ENCODE measurements around the gene SERTAD2. TPM values are rescaled to one million over a fixed set of nuclear protein-coding genes. Genes with fewer than 3 reads are reported as not detected.
A peak's percentile ranks its signal among the peaks of the same experiment; 100 is the strongest.

SERTAD2 gene
- total and polyA plus RNA-seq, 2 donors (not counting 3 experiments of a cell fraction or from before 2014, with no cell fraction given): 5.5 to 11.2 TPM

DNA sequence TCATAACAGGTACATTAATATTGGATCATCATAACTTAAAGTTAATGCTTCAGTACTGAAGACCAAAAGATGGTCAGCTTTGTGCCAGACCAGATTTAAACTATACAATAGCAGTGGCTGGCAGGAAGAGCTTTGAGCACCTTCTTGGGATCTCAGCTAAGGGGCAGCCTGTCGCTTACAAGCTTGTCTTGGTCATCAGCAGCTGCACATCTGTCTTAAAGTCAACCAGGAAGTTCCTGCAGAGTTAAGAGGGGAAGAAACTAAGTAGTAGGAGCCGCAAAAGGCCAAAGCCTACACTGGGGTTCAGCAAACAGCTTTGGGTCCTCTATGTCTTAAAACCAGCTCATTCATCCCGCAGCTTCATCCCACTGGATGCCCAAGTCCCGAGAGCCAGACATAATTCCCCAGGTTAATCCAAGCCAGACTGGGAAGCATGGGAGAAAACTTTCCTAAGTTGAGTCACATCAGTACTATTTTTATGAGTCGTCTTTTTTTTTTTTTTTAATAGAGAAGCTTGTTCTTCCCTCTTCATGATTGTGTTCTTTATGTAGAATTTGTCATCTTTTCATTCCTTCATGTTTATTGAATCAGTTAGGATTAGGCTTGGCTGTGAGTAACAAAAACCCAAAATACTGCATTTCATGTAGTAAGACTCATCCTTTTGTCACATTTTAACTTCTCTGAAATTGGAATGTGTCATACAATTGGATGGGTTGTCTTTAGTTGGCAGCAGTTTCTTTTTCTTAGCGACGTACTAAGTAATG, 59.3 kb downstream of the SERTAD2 start:
- H3K79me2 ChIP-seq (ENCODE audit: control insufficient read depth, insufficient read depth, low read length): no peaks in the 10 kb centered on the region
- intact Hi-C loops (cut with micrococcal nuclease) (no loop called here), dilution Hi-C loops (cut with MboI; ENCODE audit: extremely low pct_ligation_motif_present, low sequenced_read_pairs) (no loop called here)
- H3K4me1 ChIP-seq (ENCODE audit: control insufficient read depth, extremely low read depth, insufficient read depth, low read length): peaks cover 1% of the 10 kb centered on the region
- ChIA-PET CTCF (interaction anchor here (1.0 to 1.6 kb wide), 6 partner anchors 10 to 289 kb away, joined by 3 to 5 read pairs (median 4); no protein-coding TSS in a partner anchor), POLR2A (interaction anchor here (0.6 kb wide), 1 partner anchor 21 kb away, joined by 3 read pairs; no protein-coding TSS in a partner anchor)
- H3K4me2 ChIP-seq (ENCODE audit: insufficient read depth, low read length): no peak overlapping the region
- DNase-seq (ENCODE audit: low read depth, low spot score): no peak
- H3K36me3 ChIP-seq (ENCODE audit: control insufficient read depth in 2 of 2, extremely low read depth in 1 of 2, insufficient read depth in 2 of 2, low read length in 2 of 2): peaks cover 5 to 6% of the 10 kb centered on the region in 2 experiments
- no peak overlapping the region for H3K9ac ChIP-seq (replicated peaks; ENCODE audit: extremely low read depth, insufficient read depth, low read length)
- H3K4me3 ChIP-seq (replicated peaks in 1 of 3; ENCODE audit: insufficient read depth in 1 of 3, low read depth in 1 of 3, low read length in 3 of 3): no peak overlapping the region
- H3K9me3 ChIP-seq (replicated peaks; ENCODE audit: control insufficient read depth, insufficient read depth, low read length): no peaks in the 10 kb centered on the region
- TF ChIP-seq GATA2 (IDR thresholded peaks at IDR 0.05; ENCODE audit: insufficient read depth, insufficient read length, low read depth, low read length): no peak
- peak; percentile 17 for TF ChIP-seq FOS (IDR thresholded peaks at IDR 0.05; ENCODE audit: borderline replicate concordance, insufficient read depth, low read length)
- H4K20me1 ChIP-seq (replicated peaks; ENCODE audit: control insufficient read depth, extremely low read depth, insufficient read depth, low read length): no peaks in the 10 kb centered on the region
- H3K27ac ChIP-seq (ENCODE audit: insufficient read depth, low read depth, low read length): no peak overlapping the region
- no peaks in the 10 kb centered on the region for H3K27me3 ChIP-seq (ENCODE audit: control insufficient read depth in 2 of 2, insufficient read depth in 2 of 2, low read length in 2 of 2)
- no peak overlapping the region for H2AFZ ChIP-seq (ENCODE audit: low read depth, low read length)
- no peaks in the 10 kb centered on the region for H3K9me1 ChIP-seq (replicated peaks; ENCODE audit: control insufficient read depth, extremely low read depth, insufficient read depth, low read length)
- FAIRE-seq: no peak
- no TSS peak for BruUV-seq (replicated peaks)

DNA sequence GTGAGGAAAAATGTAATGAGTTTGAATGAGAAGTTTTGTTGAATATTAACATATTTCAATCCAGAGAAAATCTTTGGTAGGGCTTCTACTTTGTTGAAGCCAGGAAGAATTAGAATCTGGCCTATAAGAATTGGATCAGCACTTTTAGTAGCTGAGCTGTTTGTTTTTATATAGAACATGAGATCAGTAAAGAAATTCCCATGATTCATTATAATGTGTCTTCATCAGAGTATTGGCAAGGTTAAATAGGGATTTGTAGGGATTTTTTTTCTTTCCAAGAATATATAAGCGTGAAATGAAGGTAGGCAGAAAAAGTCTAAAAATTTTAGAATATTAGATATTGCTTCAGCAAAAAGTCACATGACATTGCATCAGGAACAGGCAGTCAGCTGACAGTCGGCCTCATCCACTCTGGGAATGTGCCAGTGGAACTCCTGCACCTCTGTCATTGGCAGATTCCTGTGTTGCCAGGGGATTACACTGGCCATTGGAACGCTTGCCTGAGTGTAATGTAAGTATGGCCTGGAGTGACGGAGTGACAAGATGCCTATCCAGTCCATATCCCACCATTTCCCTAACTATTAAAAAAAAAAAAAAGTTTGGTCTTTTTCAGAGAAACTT, 60.6 kb downstream of the SERTAD2 start:
- dilution Hi-C loops (cut with MboI; ENCODE audit: extremely low pct_ligation_motif_present, low sequenced_read_pairs) (no loop called here), intact Hi-C loops (cut with micrococcal nuclease) (no loop called here)
- H3K4me3 ChIP-seq (replicated peaks in 1 of 3; ENCODE audit: insufficient read depth in 1 of 3, low read depth in 1 of 3, low read length in 3 of 3): no peak overlapping the region
- no TSS peak for BruUV-seq (replicated peaks)
- DNase-seq (ENCODE audit: low read depth, low spot score): no peak
- peaks cover 5 to 6% of the 10 kb centered on the region in 2 experiments for H3K36me3 ChIP-seq (ENCODE audit: control insufficient read depth in 2 of 2, extremely low read depth in 1 of 2, insufficient read depth in 2 of 2, low read length in 2 of 2)
- CTCF ChIA-PET: interaction anchor here (1.2 to 2.1 kb wide), 3 partner anchors 53 to 279 kb away, joined by 3 to 4 read pairs (median 3); no protein-coding TSS in a partner anchor
- H3K27me3 ChIP-seq (ENCODE audit: control insufficient read depth in 2 of 2, insufficient read depth in 2 of 2, low read length in 2 of 2): no peaks in the 10 kb centered on the region
- no peaks in the 10 kb centered on the region for H3K9me1 ChIP-seq (replicated peaks; ENCODE audit: control insufficient read depth, extremely low read depth, insufficient read depth, low read length)
- H3K9ac ChIP-seq (replicated peaks; ENCODE audit: extremely low read depth, insufficient read depth, low read length): no peak overlapping the region
- no peaks in the 10 kb centered on the region for H3K9me3 ChIP-seq (replicated peaks; ENCODE audit: control insufficient read depth, insufficient read depth, low read length)
- H2AFZ ChIP-seq (ENCODE audit: low read depth, low read length): no peak overlapping the region
- FAIRE-seq: no peak
- H3K27ac ChIP-seq (ENCODE audit: insufficient read depth, low read depth, low read length): no peak overlapping the region
- TF ChIP-seq JUN (IDR thresholded peaks at IDR 0.05; ENCODE audit: borderline replicate concordance, insufficient read depth, insufficient read length, low read depth) (no peak), POLR2A (IDR thresholded peaks at IDR 0.05; ENCODE audit: low read depth, low read length) (no peak), MYC (IDR thresholded peaks at IDR 0.05; ENCODE audit: low read depth, low read length) (no peak), GATA2 (IDR thresholded peaks at IDR 0.05; ENCODE audit: insufficient read depth, insufficient read length, low read depth, low read length) (no peak), FOS (IDR thresholded peaks at IDR 0.05; ENCODE audit: borderline replicate concordance, insufficient read depth, low read length) (no peak), POLR2AphosphoS5 (IDR thresholded peaks at IDR 0.05; ENCODE audit: insufficient read depth, low read depth, low read length) (no peak), EZH2 (IDR thresholded peaks at IDR 0.05; ENCODE audit: borderline replicate concordance, low read depth, low read length, severe bottlenecking) (no peak)
- TF ChIP-seq, protein P1, sequence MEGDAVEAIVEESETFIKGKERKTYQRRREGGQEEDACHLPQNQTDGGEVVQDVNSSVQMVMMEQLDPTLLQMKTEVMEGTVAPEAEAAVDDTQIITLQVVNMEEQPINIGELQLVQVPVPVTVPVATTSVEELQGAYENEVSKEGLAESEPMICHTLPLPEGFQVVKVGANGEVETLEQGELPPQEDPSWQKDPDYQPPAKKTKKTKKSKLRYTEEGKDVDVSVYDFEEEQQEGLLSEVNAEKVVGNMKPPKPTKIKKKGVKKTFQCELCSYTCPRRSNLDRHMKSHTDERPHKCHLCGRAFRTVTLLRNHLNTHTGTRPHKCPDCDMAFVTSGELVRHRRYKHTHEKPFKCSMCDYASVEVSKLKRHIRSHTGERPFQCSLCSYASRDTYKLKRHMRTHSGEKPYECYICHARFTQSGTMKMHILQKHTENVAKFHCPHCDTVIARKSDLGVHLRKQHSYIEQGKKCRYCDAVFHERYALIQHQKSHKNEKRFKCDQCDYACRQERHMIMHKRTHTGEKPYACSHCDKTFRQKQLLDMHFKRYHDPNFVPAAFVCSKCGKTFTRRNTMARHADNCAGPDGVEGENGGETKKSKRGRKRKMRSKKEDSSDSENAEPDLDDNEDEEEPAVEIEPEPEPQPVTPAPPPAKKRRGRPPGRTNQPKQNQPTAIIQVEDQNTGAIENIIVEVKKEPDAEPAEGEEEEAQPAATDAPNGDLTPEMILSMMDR (IDR thresholded peaks at IDR 0.05; ENCODE audit: extremely low read depth in 1 of 2, insufficient read depth in 1 of 2, low read depth in 1 of 2, low read length in 2 of 2): no peak
- TF ChIP-seq, protein P2, sequence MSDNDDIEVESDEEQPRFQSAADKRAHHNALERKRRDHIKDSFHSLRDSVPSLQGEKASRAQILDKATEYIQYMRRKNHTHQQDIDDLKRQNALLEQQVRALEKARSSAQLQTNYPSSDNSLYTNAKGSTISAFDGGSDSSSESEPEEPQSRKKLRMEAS (IDR thresholded peaks at IDR 0.05; ENCODE audit: insufficient read depth, insufficient read length): no peak
- POLR2A ChIA-PET: no interaction called here
- H3K4me1 ChIP-seq (ENCODE audit: control insufficient read depth, extremely low read depth, insufficient read depth, low read length): no peaks in the 10 kb centered on the region
- no peak overlapping the region for H3K4me2 ChIP-seq (ENCODE audit: insufficient read depth, low read length)
- no peaks in the 10 kb centered on the region for H3K79me2 ChIP-seq (ENCODE audit: control insufficient read depth, insufficient read depth, low read length)
- H4K20me1 ChIP-seq (replicated peaks; ENCODE audit: control insufficient read depth, extremely low read depth, insufficient read depth, low read length): no peaks in the 10 kb centered on the region

Data from endothelial cell of umbilical vein (primary cell).